HUES48 (cell line): ENCODE results near the gene LY86.

Experiments used
- H3K27ac ChIP-seq: one replicate; pipeline ENCODE4 v1.7.0; 2013; ENCODE audit warnings: low read depth, low read length, inconsistent platforms
- H3K27me3 ChIP-seq: 2 replicates; pipeline ENCODE4 v1.6.1; 2013; ENCODE audit warnings: mild to moderate bottlenecking, low read length; ENCODE audit not compliant: control insufficient read depth, insufficient read depth
- H3K36me3 ChIP-seq: 2 replicates; pipeline ENCODE4 v1.6.1; 2013; ENCODE audit warnings: low read length; ENCODE audit not compliant: control insufficient read depth, insufficient read depth
- H3K4me1 ChIP-seq: 2 replicates; pipeline ENCODE4 v1.6.1; 2013; ENCODE audit warnings: mild to moderate bottlenecking, low read length; ENCODE audit not compliant: control insufficient read depth, insufficient read depth
- H3K4me3 ChIP-seq: 2 replicates; pipeline ENCODE4 v1.5.1; 2013; ENCODE audit warnings: mild to moderate bottlenecking, low read depth, low read length
- H3K9ac ChIP-seq: 2 replicates; pipeline ENCODE4 v1.6.1; 2013; ENCODE audit warnings: mild to moderate bottlenecking, low read depth, low read length, moderate library complexity
- H3K9me3 ChIP-seq: 2 replicates; pipeline ENCODE4 v1.6.1; 2013; ENCODE audit warnings: low read length; ENCODE audit not compliant: control insufficient read depth, insufficient read depth

The LY86 gene

GRCh38 chr6:6697620-6698019 lies 109.1 kb downstream of the LY86 start:
- no peak overlapping the region for H3K27ac ChIP-seq
- no peak overlapping the region for H3K4me3 ChIP-seq
- no peaks in the 10 kb centered on the region for H3K27me3 ChIP-seq
- peaks cover 33% of the 10 kb centered on the region for H3K4me1 ChIP-seq
- H3K9me3 ChIP-seq: no peaks in the 10 kb centered on the region
- no peak overlapping the region for H3K9ac ChIP-seq
- no peaks in the 10 kb centered on the region for H3K36me3 ChIP-seq

GRCh38 chr6:6699741-6700367 lies 111.3 kb downstream of the LY86 start:
- peaks cover 22% of the 10 kb centered on the region for H3K4me1 ChIP-seq
- H3K27ac ChIP-seq: no peak overlapping the region
- H3K27me3 ChIP-seq: no peaks in the 10 kb centered on the region
- no peaks in the 10 kb centered on the region for H3K9me3 ChIP-seq
- H3K36me3 ChIP-seq: no peaks in the 10 kb centered on the region
- no peak overlapping the region for H3K4me3 ChIP-seq
- no peak overlapping the region for H3K9ac ChIP-seq

- Histone ChIP-seq H3K9me3 (no peaks in the 10 kb centered on the region), H3K27ac (no peak overlapping the region), H3K36me3 (no peaks in the 10 kb centered on the region), H3K4me1 (peaks cover 16% of the 10 kb centered on the region), H3K9ac (no peak overlapping the region), H3K27me3 (no peaks in the 10 kb centered on the region), H3K4me3 (no peak overlapping the region)
Measured at GRCh38 chr6:6700407-6701270, 112.1 kb downstream of the LY86 start.

- Histone ChIP-seq H3K27me3 (no peaks in the 10 kb centered on the region), H3K36me3 (no peaks in the 10 kb centered on the region), H3K4me1 (peaks cover 6% of the 10 kb centered on the region), H3K4me3 (no peak overlapping the region), H3K9me3 (no peaks in the 10 kb centered on the region), H3K9ac (no peak overlapping the region), H3K27ac (no peak overlapping the region)
Measured at GRCh38 chr6:6701864-6702263, 113.3 kb downstream of the LY86 start.

GRCh38 chr6:6703699-6704098 lies 115.2 kb downstream of the LY86 start:
- H3K9me3 ChIP-seq: no peaks in the 10 kb centered on the region
- peaks cover 3% of the 10 kb centered on the region; the same call in 1 of the 2 replicates for H3K4me1 ChIP-seq
- H3K36me3 ChIP-seq: no peaks in the 10 kb centered on the region
- no peak overlapping the region for H3K9ac ChIP-seq
- H3K4me3 ChIP-seq: no peak overlapping the region
- H3K27ac ChIP-seq: no peak overlapping the region
- no peaks in the 10 kb centered on the region for H3K27me3 ChIP-seq
